HepG2 (cell line): ENCODE measurements around the gene LILRB4. TPM values are rescaled to one million over a fixed set of nuclear protein-coding genes. Genes with fewer than 3 reads are reported as not detected.

Experiments used
- ARID2 ChIP-seq: sonication (generic); formaldehyde crosslinking; IDR thresholded peaks from 2 replicates; pipeline ENCODE4 v1.8.1; 2022; ENCODE audit warnings: mild to moderate bottlenecking, missing genetic modification reagents, borderline replicate concordance
- ATF7 ChIP-seq, 2 experiments: fragments of 450-650 bp in 1 of 2; sonication (generic) in 1 of 2; formaldehyde crosslinking in 1 of 2; IDR thresholded peaks; 2 replicates each; pipeline versions ENCODE4 v1.4.0 to v1.6.1; 2016 to 2020; ENCODE audit warnings: antibody characterized with exemption in 1 of 2, mild to moderate bottlenecking in 1 of 2, missing genetic modification reagents in 1 of 2
- BRCA1 ChIP-seq: sonication (generic); formaldehyde crosslinking; IDR thresholded peaks from 2 replicates; pipeline ENCODE4 v1.4.0; 2020; ENCODE audit warnings: missing genetic modification reagents
- CBFB ChIP-seq: sonication (generic); formaldehyde crosslinking; IDR thresholded peaks from 2 replicates; pipeline ENCODE4 v1.4.0; 2020; ENCODE audit warnings: missing genetic modification reagents
- DMAP1 ChIP-seq: IDR thresholded peaks from 2 replicates; pipeline ENCODE4 v1.6.1; 2016
- ELF1 ChIP-seq: sonication (generic); formaldehyde crosslinking; IDR thresholded peaks from 2 replicates; pipeline ENCODE4 v1.4.0; 2020; ENCODE audit warnings: missing genetic modification reagents
- FOSL2 ChIP-seq: sonication (generic); formaldehyde crosslinking; IDR thresholded peaks from 2 replicates; pipeline ENCODE4 v1.4.0; 2020; ENCODE audit warnings: missing genetic modification reagents
- HDAC2 ChIP-seq: sonication (generic); formaldehyde crosslinking; IDR thresholded peaks from 2 replicates; pipeline ENCODE4 v1.4.0; 2020; ENCODE audit warnings: missing genetic modification reagents
- HNF4A ChIP-seq: sonication (generic); formaldehyde crosslinking; IDR thresholded peaks from 2 replicates; pipeline ENCODE4 v1.4.0; 2020; ENCODE audit warnings: missing genetic modification reagents
- KDM6A ChIP-seq: IDR thresholded peaks from 2 replicates; pipeline ENCODE4 v1.6.1; 2016; ENCODE audit warnings: low read depth
- MAZ ChIP-seq, 2 experiments: sonication (generic) in 1 of 2; formaldehyde crosslinking in 1 of 2; IDR thresholded peaks; 2 replicates each; pipeline versions ENCODE4 v1.5.0 to v1.6.1; 2012 to 2020; ENCODE audit warnings: low read depth in 2 of 2, mild to moderate bottlenecking in 2 of 2, borderline replicate concordance in 1 of 2, improper control_type of control experiment in 1 of 2, low read length in 1 of 2, missing genetic modification reagents in 1 of 2, moderate library complexity in 1 of 2
- POLR2AphosphoS5 ChIP-seq: IDR thresholded peaks from 2 replicates; pipeline ENCODE4 v1.6.1; 2012; ENCODE audit warnings: low read depth, low read length
- SMAD1 ChIP-seq: sonication (generic); formaldehyde crosslinking; IDR thresholded peaks from 2 replicates; pipeline ENCODE4 v1.4.0; 2020; ENCODE audit warnings: missing genetic modification reagents, low read depth, mild to moderate bottlenecking, borderline replicate concordance
- TERF1 ChIP-seq: sonication (generic); formaldehyde crosslinking; IDR thresholded peaks from 2 replicates; pipeline ENCODE4 v1.8.0; 2022; ENCODE audit warnings: mild to moderate bottlenecking, missing genetic modification reagents, moderate library complexity
- ZBTB7B ChIP-seq: sonication (generic); formaldehyde crosslinking; IDR thresholded peaks from 2 replicates; pipeline ENCODE4 v1.4.0; 2020; ENCODE audit warnings: missing genetic modification reagents
- ZFP90 ChIP-seq: sonication (generic); formaldehyde crosslinking; IDR thresholded peaks from 2 replicates; pipeline ENCODE4 v1.8.0; 2022; ENCODE audit warnings: missing genetic modification reagents, mild to moderate bottlenecking, inconsistent platforms, borderline replicate concordance
- ZNF468 ChIP-seq: sonication (generic); formaldehyde crosslinking; IDR thresholded peaks from 2 replicates; pipeline ENCODE4 v1.8.0; 2022; ENCODE audit warnings: mild to moderate bottlenecking, moderate library complexity, missing genetic modification reagents
- ZNF564 ChIP-seq: sonication (generic); formaldehyde crosslinking; IDR thresholded peaks from 2 replicates; pipeline ENCODE4 v1.8.1; 2023; ENCODE audit warnings: mild to moderate bottlenecking, missing genetic modification reagents
- ZNF839 ChIP-seq: sonication (generic); formaldehyde crosslinking; IDR thresholded peaks from 2 replicates; pipeline ENCODE4 v1.4.0; 2020; ENCODE audit warnings: missing genetic modification reagents, mild to moderate bottlenecking, borderline replicate concordance
- polyA plus RNA-seq, 8 experiments: library from polyadenylated mRNA; depleted of rRNA in 3 of 8; stranded (reverse) in 7 of 8; unstranded in 1 of 8; fragments of >200 nt; fragmentation: Illumina TruSeq in 4 of 8; extraction: Trizol in 4 of 8; gene quantifications; 2 replicates each; pipeline versions ENCODE4 v1.2.1 to v1.2.3, GENCODE V29; 2011 to 2016; ENCODE audit warnings: low read depth in 4 of 8, missing spikeins in 1 of 8, mixed read lengths in 1 of 8; ENCODE audit not compliant: insufficient read depth in 1 of 8
- total RNA-seq, 5 experiments: library from RNA; depleted of rRNA; stranded (reverse); fragments of >200 nt; fragmentation: Illumina TruSeq; extraction: Trizol; gene quantifications; 2 replicates each; pipeline ENCODE4 v1.2.3, GENCODE V29; 2016; ENCODE audit warnings: low read depth in 1 of 5
- TF ChIP-seq, protein P1 (sequence below): sonication (generic); formaldehyde crosslinking; IDR thresholded peaks from 2 replicates; pipeline ENCODE4 v1.8.1; 2022; ENCODE audit warnings: low read depth, mild to moderate bottlenecking, missing genetic modification reagents
- TF ChIP-seq, protein P2 (sequence below): sonication (generic); formaldehyde crosslinking; IDR thresholded peaks from 2 replicates; pipeline ENCODE4 v1.5.0; 2020; ENCODE audit warnings: missing genetic modification reagents
- TF ChIP-seq, protein P3 (sequence below): sonication (generic); formaldehyde crosslinking; IDR thresholded peaks from 2 replicates; pipeline ENCODE4 v1.8.1; 2023; ENCODE audit warnings: mild to moderate bottlenecking, inconsistent platforms, moderate library complexity, missing genetic modification reagents, borderline replicate concordance
- TF ChIP-seq, protein P4 (sequence below): fragments of 450-650 bp; IDR thresholded peaks from 2 replicates; pipeline ENCODE4 v1.6.1; 2016

LILRB4 gene
- total and polyA plus RNA-seq, 2 of the 13 experiments (the other 11 are each of a cell fraction or from before 2014, with no cell fraction given), result not detected

GRCh38 chr19:54684527-54684926 is 21.7 kb downstream of the LILRB4 start (continued):
- TF ChIP-seq, protein P1, sequence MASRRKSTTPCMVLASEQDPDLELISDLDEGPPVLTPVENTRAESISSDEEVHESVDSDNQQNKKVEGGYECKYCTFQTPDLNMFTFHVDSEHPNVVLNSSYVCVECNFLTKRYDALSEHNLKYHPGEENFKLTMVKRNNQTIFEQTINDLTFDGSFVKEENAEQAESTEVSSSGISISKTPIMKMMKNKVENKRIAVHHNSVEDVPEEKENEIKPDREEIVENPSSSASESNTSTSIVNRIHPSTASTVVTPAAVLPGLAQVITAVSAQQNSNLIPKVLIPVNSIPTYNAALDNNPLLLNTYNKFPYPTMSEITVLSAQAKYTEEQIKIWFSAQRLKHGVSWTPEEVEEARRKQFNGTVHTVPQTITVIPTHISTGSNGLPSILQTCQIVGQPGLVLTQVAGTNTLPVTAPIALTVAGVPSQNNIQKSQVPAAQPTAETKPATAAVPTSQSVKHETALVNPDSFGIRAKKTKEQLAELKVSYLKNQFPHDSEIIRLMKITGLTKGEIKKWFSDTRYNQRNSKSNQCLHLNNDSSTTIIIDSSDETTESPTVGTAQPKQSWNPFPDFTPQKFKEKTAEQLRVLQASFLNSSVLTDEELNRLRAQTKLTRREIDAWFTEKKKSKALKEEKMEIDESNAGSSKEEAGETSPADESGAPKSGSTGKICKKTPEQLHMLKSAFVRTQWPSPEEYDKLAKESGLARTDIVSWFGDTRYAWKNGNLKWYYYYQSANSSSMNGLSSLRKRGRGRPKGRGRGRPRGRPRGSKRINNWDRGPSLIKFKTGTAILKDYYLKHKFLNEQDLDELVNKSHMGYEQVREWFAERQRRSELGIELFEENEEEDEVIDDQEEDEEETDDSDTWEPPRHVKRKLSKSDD (CRISPR knock-in tag), result no peak
- no peak for TF ChIP-seq ARID2 (CRISPR knock-in tag)
- no peak for TF ChIP-seq HNF4A (CRISPR knock-in tag)
- no peak for TF ChIP-seq ATF7 (IDR thresholded peaks at IDR 0.05)
- TF ChIP-seq ATF7 (CRISPR knock-in tag; IDR thresholded peaks at IDR 0.05), result no peak
- TF ChIP-seq ZNF839, result no peak
- TF ChIP-seq DMAP1 (CRISPR knock-in tag), result no peak
- TF ChIP-seq TERF1 (CRISPR knock-in tag), result no peak
- TF ChIP-seq KDM6A (CRISPR knock-in tag), result no peak
- TF ChIP-seq ZNF564, result no peak
- TF ChIP-seq, protein P2, sequence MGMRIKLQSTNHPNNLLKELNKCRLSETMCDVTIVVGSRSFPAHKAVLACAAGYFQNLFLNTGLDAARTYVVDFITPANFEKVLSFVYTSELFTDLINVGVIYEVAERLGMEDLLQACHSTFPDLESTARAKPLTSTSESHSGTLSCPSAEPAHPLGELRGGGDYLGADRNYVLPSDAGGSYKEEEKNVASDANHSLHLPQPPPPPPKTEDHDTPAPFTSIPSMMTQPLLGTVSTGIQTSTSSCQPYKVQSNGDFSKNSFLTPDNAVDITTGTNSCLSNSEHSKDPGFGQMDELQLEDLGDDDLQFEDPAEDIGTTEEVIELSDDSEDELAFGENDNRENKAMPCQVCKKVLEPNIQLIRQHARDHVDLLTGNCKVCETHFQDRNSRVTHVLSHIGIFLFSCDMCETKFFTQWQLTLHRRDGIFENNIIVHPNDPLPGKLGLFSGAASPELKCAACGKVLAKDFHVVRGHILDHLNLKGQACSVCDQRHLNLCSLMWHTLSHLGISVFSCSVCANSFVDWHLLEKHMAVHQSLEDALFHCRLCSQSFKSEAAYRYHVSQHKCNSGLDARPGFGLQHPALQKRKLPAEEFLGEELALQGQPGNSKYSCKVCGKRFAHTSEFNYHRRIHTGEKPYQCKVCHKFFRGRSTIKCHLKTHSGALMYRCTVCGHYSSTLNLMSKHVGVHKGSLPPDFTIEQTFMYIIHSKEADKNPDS (CRISPR knock-in tag), result no peak
- TF ChIP-seq ELF1 (CRISPR knock-in tag), result no peak
- TF ChIP-seq FOSL2 (CRISPR knock-in tag), result peak; percentile 36; the same call in 1 of the 2 replicates
- peak; percentile 83; the same call in 1 of the 2 replicates for TF ChIP-seq BRCA1 (CRISPR knock-in tag)
- TF ChIP-seq MAZ (IDR thresholded peaks at IDR 0.05; ENCODE audit: borderline replicate concordance, low read depth, low read length), result no peak
- TF ChIP-seq MAZ (CRISPR knock-in tag; IDR thresholded peaks at IDR 0.05; ENCODE audit: low read depth), result no peak
- TF ChIP-seq ZFP90 (CRISPR knock-in tag), result no peak
- no peak for TF ChIP-seq ZNF468 (CRISPR knock-in tag)
- TF ChIP-seq ZBTB7B (CRISPR knock-in tag), result no peak
- no peak for TF ChIP-seq CBFB (CRISPR knock-in tag)
- TF ChIP-seq, protein P3, sequence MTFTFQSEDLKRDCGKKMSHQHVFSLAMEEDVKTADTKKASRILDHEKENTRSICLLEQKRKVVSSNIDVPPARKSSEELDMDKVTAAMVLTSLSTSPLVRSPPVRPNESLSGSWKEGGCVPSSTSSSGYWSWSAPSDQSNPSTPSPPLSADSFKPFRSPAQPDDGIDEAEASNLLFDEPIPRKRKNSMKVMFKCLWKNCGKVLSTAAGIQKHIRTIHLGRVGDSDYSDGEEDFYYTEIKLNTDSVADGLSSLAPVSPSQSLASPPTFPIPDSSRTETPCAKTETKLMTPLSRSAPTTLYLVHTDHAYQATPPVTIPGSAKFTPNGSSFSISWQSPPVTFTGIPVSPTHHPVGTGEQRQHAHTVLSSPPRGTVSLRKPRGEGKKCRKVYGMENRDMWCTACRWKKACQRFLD (CRISPR knock-in tag), result no peak
- no peak for TF ChIP-seq SMAD1 (CRISPR knock-in tag)
- TF ChIP-seq HDAC2 (CRISPR knock-in tag), result peak; percentile 77
- TF ChIP-seq, protein P4, sequence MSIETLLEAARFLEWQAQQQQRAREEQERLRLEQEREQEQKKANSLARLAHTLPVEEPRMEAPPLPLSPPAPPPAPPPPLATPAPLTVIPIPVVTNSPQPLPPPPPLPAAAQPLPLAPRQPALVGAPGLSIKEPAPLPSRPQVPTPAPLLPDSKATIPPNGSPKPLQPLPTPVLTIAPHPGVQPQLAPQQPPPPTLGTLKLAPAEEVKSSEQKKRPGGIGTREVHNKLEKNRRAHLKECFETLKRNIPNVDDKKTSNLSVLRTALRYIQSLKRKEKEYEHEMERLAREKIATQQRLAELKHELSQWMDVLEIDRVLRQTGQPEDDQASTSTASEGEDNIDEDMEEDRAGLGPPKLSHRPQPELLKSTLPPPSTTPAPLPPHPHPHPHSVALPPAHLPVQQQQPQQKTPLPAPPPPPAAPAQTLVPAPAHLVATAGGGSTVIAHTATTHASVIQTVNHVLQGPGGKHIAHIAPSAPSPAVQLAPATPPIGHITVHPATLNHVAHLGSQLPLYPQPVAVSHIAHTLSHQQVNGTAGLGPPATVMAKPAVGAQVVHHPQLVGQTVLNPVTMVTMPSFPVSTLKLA, result no peak
- TF ChIP-seq POLR2AphosphoS5, result no peak
